HL-60 (cell line): ENCODE measurements around the gene ECSCR.
A peak's percentile ranks its signal among the peaks of the same experiment; 100 is the strongest.

Source experiments
- DNase-seq, 2 experiments: peaks; one replicate each; pipeline ENCODE4 v3.0.0-alpha.2; 2010 to 2020; ENCODE audit warnings: low read depth in 1 of 2, low spot score in 1 of 2
- H3K27ac ChIP-seq: fragments of 250-450 bp; sonication (Bioruptor Pico); replicated peaks from 2 replicates; pipeline ENCODE4 v1.5.1; 2020; ENCODE audit warnings: mild to moderate bottlenecking, moderate library complexity
- H3K27me3 ChIP-seq: fragments of 250-450 bp; sonication (Bioruptor Pico); 2 replicates; pipeline ENCODE4 v1.5.1; 2021; ENCODE audit warnings: mild to moderate bottlenecking, moderate library complexity; ENCODE audit not compliant: insufficient read depth, poor library complexity, severe bottlenecking
- H3K4me3 ChIP-seq: replicated peaks from 2 replicates; pipeline ENCODE4 v1.5.1; 2011; ENCODE audit warnings: mild to moderate bottlenecking, control low read depth, low read length; ENCODE audit not compliant: insufficient read depth
- CTCF ChIP-seq: IDR thresholded peaks from one replicate; pipeline ENCODE4 v1.5.1; 2011; ENCODE audit warnings: low read length, control low read depth, inconsistent platforms; ENCODE audit not compliant: insufficient read depth
- GABPA ChIP-seq: IDR thresholded peaks from 2 replicates; pipeline ENCODE4 v1.6.1; 2012; ENCODE audit warnings: low read depth
- POLR2AphosphoS5 ChIP-seq: IDR thresholded peaks from 2 replicates; pipeline ENCODE4 v1.6.1; 2012; ENCODE audit warnings: low read depth
- REST ChIP-seq: IDR thresholded peaks from 2 replicates; pipeline ENCODE4 v1.6.1; 2012; ENCODE audit warnings: low read depth; ENCODE audit not compliant: insufficient replicate concordance
- SPI1 ChIP-seq: IDR thresholded peaks from 2 replicates; pipeline ENCODE4 v1.6.1; 2012; ENCODE audit warnings: low read depth, mild to moderate bottlenecking, borderline replicate concordance

Gene ECSCR

GRCh38 chr5:139494832-139495231, 32.3 kb upstream of the ECSCR start:
- TF ChIP-seq SPI1 (no peak), POLR2AphosphoS5 (no peak)
- Histone ChIP-seq H3K27ac (no peak overlapping the region), H3K27me3 (no peaks in the 10 kb centered on the region), H3K4me3 (no peak overlapping the region)
- DNase-seq = no peak

- DNase-seq = no peak
- no peak for TF ChIP-seq SPI1
- no peak for TF ChIP-seq GABPA
- TF ChIP-seq REST = no peak
- no peak for TF ChIP-seq POLR2AphosphoS5
- no peak for TF ChIP-seq CTCF
- Histone ChIP-seq H3K27me3 (no peaks in the 10 kb centered on the region), H3K27ac (no peak overlapping the region), H3K4me3 (no peak overlapping the region)
These were observed 31.7 kb upstream of the ECSCR start for GRCh38 chr5:139494256-139494655.

GRCh38 chr5:139492700-139493192, 30.2 kb upstream of the ECSCR start:
- DNase-seq = no peak
- H3K27me3 ChIP-seq = no peaks in the 10 kb centered on the region
- TF ChIP-seq POLR2AphosphoS5 (no peak), REST (no peak)
- no peak overlapping the region for H3K4me3 ChIP-seq
- H3K27ac ChIP-seq = no peak overlapping the region

- Histone ChIP-seq H3K4me3 (no peak overlapping the region), H3K27ac (peak overlapping the region; percentile 62), H3K27me3 (no peaks in the 10 kb centered on the region)
- DNase-seq = peak in 1 of 2 experiments; percentile 63
- TF ChIP-seq SPI1 (0 out of 2 replicates have a peak, but pooled peaks have one; percentile 10), POLR2AphosphoS5 (no peak), GABPA (no peak), CTCF (no peak), REST (no peak)
These were observed 25.7 kb upstream of the ECSCR start for GRCh38 chr5:139488260-139488659.
